Activated CD4-positive, alpha-beta T cell treated with anti-CD3 and anti-CD28 coated beads for 36 hours (primary cell): Measurements from ENCODE around the gene PAK5. TPM values are rescaled to one million over a fixed set of nuclear protein-coding genes. Genes with fewer than 3 reads are reported as not detected.

Experiments used
- ATAC-seq: fragments of 200-7000 bp; cut with Tn5 transposase; one replicate; pipeline ENCODE4 v1.10.0; 2021; ENCODE audit warnings: mild to moderate bottlenecking, moderate library complexity
- CTCF ChIA-PET: fragments of 350-600 bp; sonication (Branson Sonifier 250); formaldehyde crosslinking; loops from one replicate; lab custom pipeline; 2021; ENCODE audit warnings: antibody characterized with exemption; lab: Charles Lee
- POLR2A ChIA-PET: fragments of 350-600 bp; sonication (Branson Sonifier 250); formaldehyde crosslinking; loops from one replicate; lab custom pipeline; 2021; ENCODE audit warnings: antibody characterized with exemption, inconsistent platforms; lab: Charles Lee
- DNase-seq: peaks from one replicate; pipeline ENCODE4 v3.0.0-alpha.2; 2020
- H3K27ac Mint-ChIP-seq: one replicate; pipeline ENCODE4 v1.8.0; 2021; ENCODE audit warnings: mixed read lengths
- H3K27me3 Mint-ChIP-seq: one replicate; pipeline ENCODE4 v1.8.0; 2021; ENCODE audit warnings: mixed read lengths
- H3K36me3 Mint-ChIP-seq: one replicate; pipeline ENCODE4 v1.8.0; 2021; ENCODE audit warnings: low read depth, mixed read lengths
- H3K4me1 Mint-ChIP-seq: one replicate; pipeline ENCODE4 v1.8.0; 2021; ENCODE audit warnings: mixed read lengths
- H3K4me3 Mint-ChIP-seq: one replicate; pipeline ENCODE4 v1.8.0; 2021; ENCODE audit warnings: mild to moderate bottlenecking, moderate library complexity, mixed read lengths
- H3K9me3 Mint-ChIP-seq: one replicate; pipeline ENCODE4 v1.8.0; 2021; ENCODE audit warnings: low read depth, mixed read lengths
- intact Hi-C, 2 experiments: fragments of 100-400 bp; cut with DNase I in 1 of 2; cut with micrococcal nuclease in 1 of 2; formaldehyde crosslinking; loops; one replicate each; pipeline versions ENCODE4 v1.14.2 to v1.15.1; 2022 to 2024; cut with DNase I, micrococcal nuclease
- total RNA-seq, 2 experiments: library from RNA; stranded (reverse); gene quantifications; one replicate each; pipeline ENCODE4 v1.2.3, GENCODE V29; 2021

Gene PAK5
- total RNA-seq, 2 experiments from 2014 or later, result not detected

DNA sequence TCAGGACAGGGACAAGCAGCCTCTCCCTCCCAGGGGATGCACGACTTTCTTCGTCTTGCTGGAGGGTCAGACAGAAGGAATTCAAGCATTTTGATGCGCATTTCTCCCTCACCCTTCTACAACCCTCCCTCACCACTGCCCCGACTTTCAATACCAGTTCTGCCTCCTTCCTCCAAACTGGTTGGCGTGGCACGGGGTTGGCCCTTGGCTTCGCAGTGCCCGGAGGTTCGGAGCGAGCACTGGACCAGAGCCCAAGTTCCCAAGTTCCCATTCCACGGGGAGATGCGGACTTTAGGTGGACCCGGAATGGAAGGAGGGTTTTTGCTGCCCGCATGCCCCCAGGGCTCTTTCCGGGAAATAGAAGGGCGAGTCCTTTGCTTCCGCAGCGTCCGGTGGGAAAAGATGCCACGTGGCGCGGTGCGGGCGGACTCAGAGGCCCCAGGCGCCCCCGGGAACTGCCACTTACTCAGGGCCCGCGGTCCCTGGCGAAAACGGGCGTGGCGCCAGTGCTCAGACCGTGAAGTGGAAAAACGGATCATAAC lies 332.5 kb downstream of the PAK5 start:
- DNase-seq, result no peak

DNA sequence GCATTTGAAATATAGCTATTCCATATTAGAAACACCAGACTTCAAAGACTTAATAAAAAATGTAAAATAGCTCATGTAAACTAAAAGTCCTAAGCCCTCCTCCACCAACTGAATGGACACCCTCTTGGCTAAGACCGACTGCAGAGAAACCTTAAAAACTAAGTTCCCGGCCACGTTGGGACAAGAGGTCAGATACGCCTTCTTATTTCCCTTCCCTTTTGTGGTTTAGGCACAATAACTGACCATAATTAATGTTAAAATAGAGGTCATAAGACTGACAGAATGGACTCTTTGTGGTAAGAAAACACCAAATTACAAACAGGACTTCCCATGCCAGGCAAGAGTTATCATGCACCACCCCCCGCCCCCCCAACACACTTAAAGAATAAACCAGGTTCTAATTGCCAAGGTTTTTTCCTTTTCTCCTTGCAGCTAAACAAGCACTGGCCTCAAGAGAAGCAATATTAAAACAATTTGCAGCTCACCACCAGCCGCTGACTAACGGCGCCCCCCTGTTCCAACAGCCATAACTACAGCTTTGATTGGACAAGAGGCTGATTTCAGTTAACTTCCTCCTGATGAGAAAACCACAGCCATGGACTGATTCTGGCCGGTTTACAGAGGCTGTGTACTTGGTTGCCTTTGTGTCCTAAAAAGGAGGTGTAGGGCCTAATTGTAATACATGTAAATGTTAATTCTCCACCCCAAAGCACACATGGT lies 335.2 kb downstream of the PAK5 start:
- Mint-ChIP-seq H3K9me3 (no peaks in the 10 kb centered on the region), H3K4me1 (no peaks in the 10 kb centered on the region), H3K27ac (no peak overlapping the region), H3K4me3 (no peak overlapping the region), H3K27me3 (peaks cover 22% of the 10 kb centered on the region), H3K36me3 (no peaks in the 10 kb centered on the region)
- ChIA-PET CTCF (no interaction called here), POLR2A (interaction anchor here (0.6 kb wide), 1 partner anchor 96 kb away, joined by 4 read pairs; no protein-coding TSS in a partner anchor)
- intact Hi-C loops, result no loop called here
- no peak for DNase-seq
- no peak for ATAC-seq

More for the DNA sequence above, 332.5 kb downstream of the PAK5 start:
- Mint-ChIP-seq H3K27me3 (peaks cover 35% of the 10 kb centered on the region), H3K27ac (no peak overlapping the region), H3K4me3 (no peak overlapping the region), H3K9me3 (no peaks in the 10 kb centered on the region), H3K4me1 (no peaks in the 10 kb centered on the region), H3K36me3 (no peaks in the 10 kb centered on the region)
- intact Hi-C loops, result no loop called here
- ChIA-PET CTCF (interaction anchor here (0.6 kb wide), 1 partner anchor 848 kb away, joined by 3 read pairs; no protein-coding TSS in a partner anchor), POLR2A (interaction anchor here (1.1 kb wide), 1 partner anchor 67 kb away, joined by 3 read pairs; no protein-coding TSS in a partner anchor)
- ATAC-seq, result no peak

DNA sequence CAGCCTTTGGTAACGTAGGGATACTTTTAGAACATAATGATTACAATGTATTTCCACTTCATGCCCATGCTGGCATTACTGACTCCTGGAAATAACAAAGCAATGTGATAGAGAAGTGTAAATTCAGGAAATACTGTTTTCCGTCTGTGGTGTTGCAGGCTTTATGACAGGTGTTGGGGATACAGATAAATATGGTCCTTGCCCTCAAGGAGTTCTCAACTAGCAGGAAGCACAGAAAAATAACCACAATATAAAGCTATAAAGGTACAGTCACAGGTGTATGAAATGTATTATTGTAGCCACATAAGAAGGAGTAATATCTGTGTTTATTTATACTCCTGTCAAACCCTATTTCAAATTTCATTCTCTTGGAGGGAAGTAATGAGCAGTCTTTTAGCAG lies 337.4 kb downstream of the PAK5 start:
- no peak for ATAC-seq
- CTCF ChIA-PET, result interaction anchor here (0.6 kb wide), 1 partner anchor 255 kb away, joined by 3 read pairs; no protein-coding TSS in a partner anchor

DNA sequence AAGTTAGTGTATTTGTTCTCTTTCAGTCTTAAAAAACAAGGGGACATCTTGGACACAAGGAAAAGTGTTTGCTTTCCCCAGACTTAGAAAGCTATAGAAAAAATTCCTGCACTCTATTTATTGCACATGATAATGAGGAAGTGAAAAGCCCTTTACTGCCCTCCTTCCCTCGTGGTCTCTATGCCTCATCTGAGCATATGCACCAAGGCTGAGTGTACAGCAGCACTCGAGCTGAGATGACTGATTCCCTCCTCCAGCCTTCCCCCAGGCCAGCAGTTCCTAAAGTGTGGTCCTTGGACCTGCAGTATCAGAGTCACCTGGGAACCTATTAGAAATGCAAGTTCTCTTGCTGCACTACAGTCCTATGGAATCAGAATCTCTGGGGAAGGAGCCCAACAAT lies 338.8 kb downstream of the PAK5 start:
- intact Hi-C loops, result no loop called here
- no peak overlapping the region for H3K4me3 Mint-ChIP-seq
- H3K27me3 Mint-ChIP-seq, result peaks cover 2% of the 10 kb centered on the region
- H3K9me3 Mint-ChIP-seq, result peaks cover 2% of the 10 kb centered on the region
- ChIA-PET CTCF (no interaction called here), POLR2A (no interaction called here)
- DNase-seq (no peak), ATAC-seq (no peak)
- no peaks in the 10 kb centered on the region for H3K36me3 Mint-ChIP-seq
- no peaks in the 10 kb centered on the region for H3K4me1 Mint-ChIP-seq
- H3K27ac Mint-ChIP-seq, result no peak overlapping the region

More for the DNA sequence above, 337.4 kb downstream of the PAK5 start:
- Mint-ChIP-seq H3K27me3 (peaks cover 10% of the 10 kb centered on the region), H3K27ac (no peak overlapping the region), H3K4me1 (no peaks in the 10 kb centered on the region), H3K9me3 (no peaks in the 10 kb centered on the region), H3K4me3 (no peak overlapping the region), H3K36me3 (no peaks in the 10 kb centered on the region)
- POLR2A ChIA-PET, result no interaction called here
- intact Hi-C loops, result no loop called here
- no peak for DNase-seq

DNA sequence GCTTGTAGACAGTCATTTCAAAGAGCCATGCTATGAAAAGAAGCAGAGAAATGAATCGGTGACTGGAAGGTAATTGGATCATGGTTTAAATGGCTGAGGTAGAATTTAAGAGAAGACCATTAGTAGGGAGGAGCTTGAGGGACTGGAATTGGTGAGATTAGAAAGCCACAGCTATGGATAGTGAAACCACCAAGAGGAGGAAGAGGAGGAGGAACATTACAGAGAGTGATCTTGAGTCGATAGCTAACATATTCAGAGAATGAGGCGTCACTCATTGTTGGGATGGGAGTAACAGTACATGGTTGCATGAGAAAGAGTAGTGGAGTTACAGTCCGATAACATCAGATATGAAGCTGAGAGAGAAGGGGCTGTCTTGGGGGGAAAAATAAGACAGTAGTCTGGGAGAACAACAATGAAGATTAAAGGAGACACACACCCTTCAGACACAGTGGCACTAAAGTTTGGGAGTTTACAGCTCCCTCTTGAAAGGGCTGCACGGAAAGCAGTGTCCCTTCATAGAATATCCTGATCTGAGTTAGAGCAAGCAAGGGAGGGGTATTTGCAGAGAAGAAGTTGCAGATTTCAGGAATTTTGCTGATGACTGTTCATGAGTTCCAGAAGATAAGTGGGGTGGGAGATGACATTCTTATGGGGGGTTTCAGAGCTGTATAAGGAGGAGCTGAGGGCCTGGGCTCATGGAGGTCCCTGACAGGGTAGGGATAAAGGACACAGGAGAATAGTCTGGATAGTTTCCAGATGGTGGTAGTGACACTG lies 339.6 kb downstream of the PAK5 start:
- no peak for DNase-seq
- ChIA-PET CTCF (interaction anchor here (0.6 to 1.2 kb wide), 3 partner anchors 22 to 50 kb away, joined by 3 to 4 read pairs (median 3); no protein-coding TSS in a partner anchor), POLR2A (no interaction called here)
- Mint-ChIP-seq H3K4me3 (no peak overlapping the region), H3K27me3 (peaks cover 2% of the 10 kb centered on the region), H3K36me3 (no peaks in the 10 kb centered on the region), H3K9me3 (peaks cover 3% of the 10 kb centered on the region), H3K4me1 (no peaks in the 10 kb centered on the region), H3K27ac (no peak overlapping the region)
- intact Hi-C loops, result no loop called here
- no peak for ATAC-seq

DNA sequence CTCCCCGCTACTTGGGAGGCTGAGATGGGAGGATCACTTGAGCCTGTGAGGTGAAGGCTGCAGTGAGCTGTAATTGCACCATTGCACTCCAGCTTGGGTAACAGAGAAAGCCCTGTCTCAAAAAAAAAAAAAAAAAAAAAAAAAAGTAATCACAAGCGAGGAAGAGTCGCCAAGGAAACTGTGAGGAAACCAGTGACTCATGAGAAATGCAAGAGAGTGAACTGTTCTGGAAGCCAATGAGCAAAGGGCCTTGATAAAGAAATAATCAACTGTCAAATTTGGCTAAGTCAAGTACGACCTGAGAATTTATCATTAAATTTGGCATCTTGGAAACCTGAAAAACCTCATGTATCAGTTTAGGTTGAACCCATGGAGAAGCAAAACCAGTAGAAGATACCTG lies 340.6 kb downstream of the PAK5 start:
- H3K4me3 Mint-ChIP-seq, result no peak overlapping the region
- peaks cover 6% of the 10 kb centered on the region for H3K9me3 Mint-ChIP-seq
- no peak for DNase-seq
- intact Hi-C loops, result no loop called here
- CTCF ChIA-PET, result interaction anchor here (1.2 kb wide), 1 partner anchor 22 kb away, joined by 3 read pairs; no protein-coding TSS in a partner anchor
- no peaks in the 10 kb centered on the region for H3K27me3 Mint-ChIP-seq
- ATAC-seq, result no peak
- POLR2A ChIA-PET, result no interaction called here
- H3K27ac Mint-ChIP-seq, result no peak overlapping the region
- H3K4me1 Mint-ChIP-seq, result no peaks in the 10 kb centered on the region
- no peaks in the 10 kb centered on the region for H3K36me3 Mint-ChIP-seq

DNA sequence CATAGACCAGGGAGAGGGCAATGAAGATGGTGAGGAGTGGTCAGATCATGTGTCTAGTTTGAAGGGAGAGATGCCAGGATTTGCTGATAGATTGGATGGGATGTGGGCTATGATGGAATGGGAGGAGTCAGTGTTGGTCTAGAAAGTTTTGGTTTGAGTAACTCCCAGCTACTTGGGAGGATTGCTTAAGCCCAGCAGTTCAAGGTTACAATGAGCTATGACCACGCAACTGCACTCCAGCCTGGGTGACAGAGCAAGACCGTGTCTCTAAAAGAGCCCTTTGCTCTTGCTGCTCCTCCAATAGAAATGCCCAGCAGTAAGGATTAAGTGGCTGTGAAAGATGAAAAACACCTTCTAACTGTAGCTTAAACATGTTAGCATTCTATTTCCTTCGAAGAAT lies 342.7 kb downstream of the PAK5 start:
- H3K4me3 Mint-ChIP-seq, result no peak overlapping the region
- intact Hi-C loops, result no loop called here
- peaks cover 6% of the 10 kb centered on the region for H3K9me3 Mint-ChIP-seq
- ATAC-seq (no peak), DNase-seq (no peak)
- H3K27me3 Mint-ChIP-seq, result no peaks in the 10 kb centered on the region
- ChIA-PET POLR2A (no interaction called here), CTCF (no interaction called here)
- no peaks in the 10 kb centered on the region for H3K4me1 Mint-ChIP-seq
- no peaks in the 10 kb centered on the region for H3K36me3 Mint-ChIP-seq
- no peak overlapping the region for H3K27ac Mint-ChIP-seq

DNA sequence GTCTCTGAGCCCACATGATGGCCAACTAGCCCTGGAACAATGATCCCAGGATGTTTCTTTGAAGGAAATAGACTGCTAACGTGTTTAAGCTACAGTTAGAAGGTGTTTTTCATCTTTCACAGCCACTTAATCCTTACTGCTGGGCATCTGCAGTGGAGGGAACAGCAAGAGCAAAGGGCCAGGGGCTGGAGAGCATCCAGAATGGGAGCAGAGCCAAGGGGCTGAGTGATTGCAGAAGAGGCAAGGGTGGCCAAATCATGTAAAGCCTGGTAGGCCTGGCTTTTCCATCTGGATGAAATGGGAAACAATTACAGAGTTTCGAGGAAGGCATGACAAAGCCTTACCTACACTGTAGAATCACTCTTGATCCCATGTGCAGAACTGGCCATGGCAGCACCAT lies 343.2 kb downstream of the PAK5 start:
- ChIA-PET POLR2A (no interaction called here), CTCF (no interaction called here)
- Mint-ChIP-seq H3K27ac (no peak overlapping the region), H3K4me3 (no peak overlapping the region), H3K4me1 (no peaks in the 10 kb centered on the region), H3K36me3 (no peaks in the 10 kb centered on the region), H3K27me3 (no peaks in the 10 kb centered on the region), H3K9me3 (peaks cover 6% of the 10 kb centered on the region)
- no peak for ATAC-seq
- DNase-seq, result no peak
- intact Hi-C loops, result no loop called here

DNA sequence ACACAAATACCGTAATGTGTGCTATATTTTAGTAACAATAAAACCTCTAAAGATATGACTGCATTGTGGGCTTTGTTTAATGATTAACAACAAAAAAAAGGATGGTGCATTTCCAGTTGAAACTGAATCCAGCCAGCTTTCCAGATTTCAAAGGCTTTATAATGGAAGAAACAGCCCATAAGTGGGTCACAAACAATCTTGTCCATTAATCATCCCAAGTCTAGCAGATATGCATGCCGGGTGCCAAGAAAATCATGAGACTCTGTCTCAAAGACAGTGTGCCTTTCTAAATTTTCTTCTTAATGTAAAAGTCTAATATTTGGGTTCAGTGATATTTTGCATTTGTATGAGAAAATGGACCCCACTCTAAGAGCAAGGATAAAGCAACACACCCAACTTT lies 345.1 kb downstream of the PAK5 start:
- Mint-ChIP-seq H3K4me3 (no peak overlapping the region), H3K9me3 (peaks cover 6% of the 10 kb centered on the region), H3K4me1 (no peaks in the 10 kb centered on the region), H3K27ac (no peak overlapping the region), H3K36me3 (no peaks in the 10 kb centered on the region), H3K27me3 (no peaks in the 10 kb centered on the region)
- DNase-seq (no peak), ATAC-seq (no peak)
- ChIA-PET CTCF (no interaction called here), POLR2A (no interaction called here)
- intact Hi-C loops, result no loop called here

DNA sequence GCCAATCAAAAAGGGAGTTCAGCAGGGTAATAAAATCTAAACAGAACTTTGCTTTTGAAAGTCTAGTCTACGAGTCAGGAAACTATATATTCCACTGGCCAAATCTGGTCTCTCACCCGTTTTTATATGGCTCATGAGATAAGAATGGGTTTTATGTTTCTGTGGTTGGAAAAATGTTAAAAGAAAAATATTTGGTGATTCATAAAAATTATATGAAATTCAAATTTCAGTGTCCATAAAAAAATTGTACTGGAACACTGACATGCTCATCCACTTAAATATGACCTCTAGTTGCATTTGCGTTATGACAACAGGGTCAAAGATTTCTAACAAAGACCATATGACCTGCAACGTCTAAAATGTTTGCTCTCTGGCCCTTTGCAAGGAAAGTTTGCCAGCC lies 346.8 kb downstream of the PAK5 start:
- DNase-seq (no peak), ATAC-seq (no peak)
- ChIA-PET POLR2A (no interaction called here), CTCF (no interaction called here)
- H3K9me3 Mint-ChIP-seq, result peaks cover 6% of the 10 kb centered on the region
- no peaks in the 10 kb centered on the region for H3K4me1 Mint-ChIP-seq
- no peaks in the 10 kb centered on the region for H3K27me3 Mint-ChIP-seq
- no peak overlapping the region for H3K4me3 Mint-ChIP-seq
- H3K36me3 Mint-ChIP-seq, result no peaks in the 10 kb centered on the region
- intact Hi-C loops, result no loop called here
- H3K27ac Mint-ChIP-seq, result no peak overlapping the region

DNA sequence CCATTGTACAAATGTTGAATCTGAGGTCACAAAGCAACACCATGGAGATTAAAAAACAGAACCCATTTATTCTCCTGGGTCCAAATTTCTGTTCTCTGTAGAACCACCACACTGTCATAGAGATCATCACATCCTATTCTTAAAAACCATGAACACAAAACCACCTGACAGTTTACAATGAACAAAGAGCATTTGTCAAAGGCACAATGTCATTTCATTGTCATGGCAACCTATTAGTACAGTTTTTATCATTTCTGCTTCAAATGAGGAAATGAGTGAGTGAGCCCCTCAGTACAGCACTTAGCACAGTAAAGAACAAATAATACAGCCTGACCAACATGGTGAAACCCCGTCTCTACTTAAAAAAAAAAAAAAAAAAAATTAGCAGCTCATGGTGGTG lies 347.6 kb downstream of the PAK5 start:
- POLR2A ChIA-PET, result no interaction called here
- intact Hi-C loops, result no loop called here

More for the DNA sequence above, 347.6 kb downstream of the PAK5 start:
- ATAC-seq (no peak), DNase-seq (no peak)
- Mint-ChIP-seq H3K4me3 (no peak overlapping the region), H3K27me3 (no peaks in the 10 kb centered on the region), H3K4me1 (no peaks in the 10 kb centered on the region), H3K9me3 (peaks cover 6% of the 10 kb centered on the region), H3K36me3 (no peaks in the 10 kb centered on the region), H3K27ac (no peak overlapping the region)
- CTCF ChIA-PET, result no interaction called here
